ENCODE results near the gene TRPM1.

The TRPM1 gene

GRCh38 chr15:31005660-31006059 is 95.9 kb downstream of the TRPM1 start:
- TF ChIP-seq, protein P1, sequence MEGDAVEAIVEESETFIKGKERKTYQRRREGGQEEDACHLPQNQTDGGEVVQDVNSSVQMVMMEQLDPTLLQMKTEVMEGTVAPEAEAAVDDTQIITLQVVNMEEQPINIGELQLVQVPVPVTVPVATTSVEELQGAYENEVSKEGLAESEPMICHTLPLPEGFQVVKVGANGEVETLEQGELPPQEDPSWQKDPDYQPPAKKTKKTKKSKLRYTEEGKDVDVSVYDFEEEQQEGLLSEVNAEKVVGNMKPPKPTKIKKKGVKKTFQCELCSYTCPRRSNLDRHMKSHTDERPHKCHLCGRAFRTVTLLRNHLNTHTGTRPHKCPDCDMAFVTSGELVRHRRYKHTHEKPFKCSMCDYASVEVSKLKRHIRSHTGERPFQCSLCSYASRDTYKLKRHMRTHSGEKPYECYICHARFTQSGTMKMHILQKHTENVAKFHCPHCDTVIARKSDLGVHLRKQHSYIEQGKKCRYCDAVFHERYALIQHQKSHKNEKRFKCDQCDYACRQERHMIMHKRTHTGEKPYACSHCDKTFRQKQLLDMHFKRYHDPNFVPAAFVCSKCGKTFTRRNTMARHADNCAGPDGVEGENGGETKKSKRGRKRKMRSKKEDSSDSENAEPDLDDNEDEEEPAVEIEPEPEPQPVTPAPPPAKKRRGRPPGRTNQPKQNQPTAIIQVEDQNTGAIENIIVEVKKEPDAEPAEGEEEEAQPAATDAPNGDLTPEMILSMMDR (IDR thresholded peaks at IDR 0.05): no peak

GRCh38 chr15:31004220-31004733 is 97.2 kb downstream of the TRPM1 start:
- TF ChIP-seq, protein P1 (IDR thresholded peaks at IDR 0.05): no peak

DNA sequence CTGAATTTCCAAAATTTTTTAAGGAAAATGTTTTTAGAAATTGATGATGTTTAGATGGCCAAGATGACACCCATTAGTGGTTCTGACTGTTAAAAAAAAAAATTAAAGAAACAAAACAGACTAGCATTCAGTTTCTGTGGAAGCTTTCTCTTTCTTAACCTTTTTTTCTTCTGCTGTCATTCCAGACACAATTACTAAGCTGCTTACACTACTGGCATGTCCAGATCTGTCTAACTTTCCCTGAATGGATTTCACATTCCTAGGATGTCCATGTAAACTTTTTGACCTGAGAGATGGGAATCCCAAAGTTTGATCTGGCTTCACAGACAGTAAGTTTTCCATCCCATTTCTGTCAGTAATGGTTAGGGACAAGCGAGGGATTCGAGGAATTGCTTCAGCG is 99.8 kb downstream of the TRPM1 start:
- TF ChIP-seq, protein P1 (IDR thresholded peaks at IDR 0.05): no peak

GRCh38 chr15:30999729-31000128 is 101.8 kb downstream of the TRPM1 start:
- TF ChIP-seq, protein P1 (IDR thresholded peaks at IDR 0.05): no peak

DNA sequence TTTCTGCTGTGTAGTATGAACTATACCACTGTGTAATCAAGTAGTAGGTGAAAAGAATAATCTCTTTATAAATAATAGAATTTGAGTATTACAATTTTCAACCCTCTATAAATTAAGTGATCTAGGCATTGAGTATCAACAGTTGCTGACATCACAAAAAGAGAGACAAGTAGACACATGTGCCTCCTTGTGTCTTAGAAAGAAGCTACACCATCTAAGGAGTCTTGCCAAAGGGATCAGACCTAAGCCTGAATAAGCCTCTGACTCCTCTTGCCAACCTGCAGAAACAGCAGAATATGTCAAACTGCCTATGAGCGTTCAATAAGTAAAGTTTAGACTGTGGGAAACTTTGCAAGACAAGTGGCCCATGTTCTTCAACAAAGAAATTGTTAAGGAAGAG is 104.3 kb downstream of the TRPM1 start:
- TF ChIP-seq, protein P1 (IDR thresholded peaks at IDR 0.05): no peak

DNA sequence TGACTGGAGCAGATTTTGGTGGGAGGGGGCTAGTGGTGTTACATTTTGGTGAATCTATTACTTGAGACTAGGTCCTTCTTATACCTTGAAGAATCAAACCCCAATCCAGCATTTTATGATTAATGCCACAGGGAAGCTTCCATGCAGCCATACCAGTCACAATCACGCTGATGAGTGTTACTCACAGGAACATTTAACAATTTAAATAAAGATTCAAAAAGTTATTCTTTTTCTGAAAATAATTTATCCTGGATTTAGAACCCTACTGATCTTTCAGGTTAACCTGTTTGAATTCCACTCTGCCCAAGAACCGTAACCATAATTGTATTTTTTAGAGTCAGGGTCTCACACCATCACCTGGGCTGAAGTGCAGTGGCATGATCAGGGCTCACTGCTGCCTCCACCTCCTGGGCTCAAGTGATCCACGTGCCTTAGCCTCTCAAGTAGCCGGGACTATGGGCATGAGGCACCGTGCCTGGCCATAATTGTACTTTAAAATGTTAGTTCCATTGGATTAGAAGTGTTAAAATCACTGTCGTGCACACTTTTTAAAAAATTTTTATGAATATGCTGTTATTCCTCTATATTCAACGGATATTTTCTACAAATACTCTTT is 109.2 kb downstream of the TRPM1 start:
- TF ChIP-seq, protein P1 (IDR thresholded peaks at IDR 0.05): no peak

DNA sequence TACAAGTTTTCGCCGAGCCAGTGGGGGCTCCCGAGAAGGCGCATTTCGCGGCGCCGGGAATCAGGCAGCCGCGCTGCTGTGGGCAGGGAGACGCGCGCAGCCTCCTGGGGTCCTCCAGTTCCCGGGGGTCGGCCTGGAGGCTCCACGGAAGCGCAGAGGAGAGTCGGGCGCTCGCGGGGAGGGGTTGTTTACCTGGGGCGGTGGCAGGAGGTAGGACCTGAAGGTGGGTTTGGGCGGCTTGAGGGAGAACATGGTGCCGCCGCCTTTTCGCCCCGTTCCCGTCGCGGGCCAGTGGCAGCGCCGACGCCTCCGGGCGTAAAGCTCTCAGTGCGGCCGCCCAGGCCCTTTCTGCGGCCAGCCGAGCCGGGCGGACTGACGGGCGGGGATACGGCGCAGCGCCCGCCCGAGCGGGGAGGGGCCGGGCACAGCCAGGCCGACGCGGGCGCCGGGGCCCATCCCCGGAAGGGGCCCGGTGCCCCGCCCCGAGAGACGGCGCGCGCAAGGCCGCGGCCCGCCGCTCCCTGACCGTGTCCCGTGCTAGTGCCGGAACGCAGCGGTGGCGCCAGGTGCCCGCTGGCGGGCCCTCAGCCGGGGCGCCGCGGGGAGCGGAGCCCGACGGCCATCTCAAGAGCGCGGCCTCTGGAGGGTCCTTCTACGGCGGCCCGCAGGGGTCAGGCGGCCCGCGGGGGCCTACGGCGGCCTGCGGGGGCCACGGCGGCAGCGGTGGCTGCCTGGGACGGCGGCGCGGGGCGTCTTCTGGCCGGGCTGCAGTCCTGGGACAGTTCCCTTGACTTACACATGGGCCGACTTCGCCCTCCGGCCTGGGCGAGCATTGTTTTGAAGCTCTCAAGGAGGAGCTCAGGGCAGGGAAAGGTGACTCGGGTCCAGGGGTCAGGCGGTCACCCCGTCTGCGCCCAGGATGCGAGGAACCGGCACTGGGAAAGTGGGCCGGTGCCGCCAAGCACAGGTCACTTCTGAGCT is 110.0 kb downstream of the TRPM1 start, which contains the start of gene MTMR10:
TSS of gene MTMR10 (minus strand) at position 374 of the 981 bp plus-strand sequence. CDS start at position 252, 122 bp downstream.
- TF ChIP-seq, protein P1 (IDR thresholded peaks at IDR 0.05): no peak
